HG02884 (cell line): ENCODE results near the gene AP2A1.

Experiments used
- ATAC-seq: cut with Tn5 transposase; IDR thresholded peaks from one replicate; pipeline ENCODE4 v1.9.1; 2021; ENCODE audit warnings: mild to moderate bottlenecking, moderate library complexity; ENCODE audit not compliant: unreplicated experiment

The AP2A1 gene

GRCh38 chr19:49791776-49792445 lies 25.1 kb downstream of the AP2A1 start:
- no peak for ATAC-seq

GRCh38 chr19:49792829-49793560 lies 26.2 kb downstream of the AP2A1 start:
- no peak for ATAC-seq

GRCh38 chr19:49793561-49793840 lies 26.7 kb downstream of the AP2A1 start:
- no peak for ATAC-seq

- ATAC-seq, result no peak
Measured at GRCh38 chr19:49795615-49796014, 28.8 kb downstream of the AP2A1 start.

GRCh38 chr19:49798574-49798973 lies 31.8 kb downstream of the AP2A1 start:
- no peak for ATAC-seq

- no peak for ATAC-seq
Measured at GRCh38 chr19:49799271-49799797, 32.5 kb downstream of the AP2A1 start.

GRCh38 chr19:49799798-49800376 lies 33.1 kb downstream of the AP2A1 start:
- no peak for ATAC-seq

GRCh38 chr19:49800771-49801170 lies 34.0 kb downstream of the AP2A1 start:
- ATAC-seq, result no peak

GRCh38 chr19:49801401-49801888 lies 34.6 kb downstream of the AP2A1 start:
- ATAC-seq, result no peak

GRCh38 chr19:49801966-49802661 lies 35.3 kb downstream of the AP2A1 start:
- no peak for ATAC-seq

- ATAC-seq, result no peak
Measured at GRCh38 chr19:49802836-49803528, 36.2 kb downstream of the AP2A1 start.

GRCh38 chr19:49803529-49803856 lies 36.7 kb downstream of the AP2A1 start:
- no peak for ATAC-seq

- ATAC-seq, result no peak
Measured at GRCh38 chr19:49805822-49806619, 39.2 kb downstream of the AP2A1 start.

- ATAC-seq, result no peak
Measured at GRCh38 chr19:49806620-49806959, 39.8 kb downstream of the AP2A1 start.

- no peak for ATAC-seq
Measured at GRCh38 chr19:49807058-49807903, 40.5 kb downstream of the AP2A1 start.

GRCh38 chr19:49807904-49808675 lies 41.3 kb downstream of the AP2A1 start:
- ATAC-seq, result no peak

GRCh38 chr19:49808711-49809159 lies 41.9 kb downstream of the AP2A1 start:
- no peak for ATAC-seq

- ATAC-seq, result no peak
Measured at GRCh38 chr19:49809160-49809940, 42.5 kb downstream of the AP2A1 start.
